IPS-11a (cell line): ENCODE measurements around the gene ACAA1.

Experiments
- H3K4me3 ChIP-seq: one replicate; pipeline ENCODE4 v1.5.1; 2013; ENCODE audit warnings: low read depth, low read length, control low read depth

ACAA1 gene

DNA sequence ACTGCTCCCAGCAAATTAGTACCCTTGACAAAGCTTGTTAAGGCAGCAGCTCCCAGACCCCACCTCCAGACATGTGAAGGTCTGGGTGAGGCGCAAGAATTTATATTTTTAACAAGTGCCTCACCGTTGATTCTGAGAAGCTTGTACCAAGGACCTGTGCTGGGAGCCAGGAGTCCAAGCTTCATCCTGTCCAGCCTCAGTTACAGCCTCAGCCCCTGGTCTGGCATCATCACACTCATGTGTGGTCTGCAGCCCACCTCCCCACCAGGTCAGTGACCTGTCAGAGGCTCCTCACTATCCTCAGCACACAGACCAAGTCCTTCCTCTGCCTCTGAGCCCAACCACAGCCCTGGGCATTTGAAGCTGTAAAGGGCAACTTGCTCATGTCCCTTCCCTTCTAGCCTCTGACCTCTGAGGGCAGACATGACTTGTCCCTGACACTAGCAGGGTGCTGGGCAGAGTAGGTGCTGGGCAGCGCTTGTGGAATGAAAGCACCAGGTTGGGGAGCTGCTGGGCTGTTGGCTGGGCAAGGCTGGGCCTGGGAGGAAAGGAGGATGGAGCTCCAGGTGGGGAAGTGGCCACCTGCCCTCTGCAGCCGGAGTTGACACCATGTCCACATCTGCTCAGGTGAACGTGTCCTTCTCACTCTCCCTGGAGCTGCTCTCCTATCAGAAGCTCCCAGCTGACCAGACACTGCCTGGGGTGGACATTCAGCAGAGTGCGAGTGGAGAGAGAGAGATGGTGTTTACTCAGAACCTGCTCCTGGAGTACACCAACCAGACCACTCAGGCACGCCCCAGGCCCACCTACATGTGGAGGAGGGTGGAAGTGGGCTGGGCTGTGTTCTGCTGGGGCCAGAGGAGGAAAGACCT lies 16.9 kb downstream of the ACAA1 start:
- no peak overlapping the region for H3K4me3 ChIP-seq

DNA sequence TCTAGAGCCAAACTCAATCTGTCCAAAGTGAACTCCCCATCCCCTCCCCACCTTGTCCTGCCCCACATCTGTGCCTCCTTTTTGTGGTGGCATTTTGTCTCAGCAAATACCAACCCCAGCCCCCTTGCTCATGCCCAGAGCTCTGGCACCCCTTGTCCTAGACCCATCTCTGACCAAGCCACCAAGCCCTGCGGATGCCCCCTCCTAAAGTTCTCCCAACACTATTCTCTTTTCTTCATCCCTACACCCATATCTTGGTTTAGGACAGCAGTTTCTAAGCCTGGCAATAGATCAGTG lies 17.7 kb downstream of the ACAA1 start:
- no peak overlapping the region for H3K4me3 ChIP-seq

DNA sequence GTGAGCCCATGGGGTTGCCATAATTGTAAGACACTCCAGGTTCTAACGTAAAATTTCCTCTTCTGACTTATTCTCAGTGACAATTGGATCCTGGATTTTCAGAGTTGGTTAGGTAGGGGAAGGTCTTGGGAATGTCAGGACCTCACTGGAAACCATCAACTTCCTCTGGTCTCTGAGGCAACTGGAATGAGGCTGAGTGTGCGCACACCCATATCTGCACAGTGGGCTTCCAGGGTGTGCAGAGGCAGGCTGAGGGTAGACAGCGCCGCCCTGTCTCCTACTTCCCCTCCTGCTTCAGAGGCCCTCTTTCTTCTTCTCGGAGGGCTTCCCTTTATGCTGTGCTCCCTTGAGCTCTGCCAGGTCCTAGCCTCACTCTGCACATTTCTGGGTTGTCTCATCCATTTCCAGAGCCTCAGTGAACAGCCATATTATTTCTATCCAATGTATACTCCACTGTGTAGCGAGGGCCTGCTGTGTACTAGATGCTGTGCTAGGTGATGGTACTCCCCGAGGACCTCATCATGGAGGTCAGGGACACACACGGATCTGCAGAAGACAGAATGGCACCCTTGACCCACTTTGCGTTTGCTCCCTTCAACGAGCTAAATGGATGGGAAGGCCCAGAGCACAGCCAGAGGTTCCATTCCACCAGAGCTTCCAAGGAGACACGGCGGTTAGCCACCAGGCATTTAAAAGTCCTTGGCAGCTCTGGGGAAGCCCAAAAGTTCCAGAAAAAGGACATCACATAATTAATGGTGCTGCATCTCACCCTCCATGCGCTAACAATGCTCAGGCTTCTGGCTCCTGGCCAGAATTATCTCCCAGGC lies 18.3 kb downstream of the ACAA1 start:
- no peak overlapping the region for H3K4me3 ChIP-seq

DNA sequence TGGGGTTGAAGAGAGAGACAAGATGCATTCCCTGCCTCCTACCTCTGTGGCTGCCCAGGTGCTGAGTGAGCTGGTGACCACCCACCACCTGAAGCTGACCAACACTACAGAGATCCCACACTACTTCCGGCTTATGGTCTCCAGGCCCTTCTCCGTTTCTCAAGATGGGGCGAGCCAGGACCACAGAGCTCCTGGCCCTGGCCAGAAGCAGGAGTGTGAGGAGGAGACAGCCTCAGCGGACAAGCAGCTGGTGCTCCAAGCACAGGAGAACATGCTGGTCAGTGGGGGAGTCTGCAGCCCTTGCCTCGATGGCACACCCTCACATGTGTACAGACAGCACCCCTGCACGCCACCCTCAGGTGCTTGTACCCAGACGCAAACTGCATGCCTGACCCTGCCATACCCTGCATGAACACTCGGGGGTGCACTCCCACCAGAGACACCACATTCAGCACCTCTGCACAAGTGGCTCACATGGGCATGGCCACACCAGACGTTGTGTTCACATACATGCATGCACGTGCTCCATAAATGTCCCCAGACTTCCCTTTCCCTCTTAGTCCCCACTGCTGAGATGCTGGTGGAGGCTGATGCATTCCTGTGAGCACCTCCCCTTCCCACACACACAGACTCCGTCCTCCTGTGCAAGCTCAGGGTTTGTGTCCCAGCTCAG lies 19.0 kb downstream of the ACAA1 start:
- H3K4me3 ChIP-seq = no peak overlapping the region

DNA sequence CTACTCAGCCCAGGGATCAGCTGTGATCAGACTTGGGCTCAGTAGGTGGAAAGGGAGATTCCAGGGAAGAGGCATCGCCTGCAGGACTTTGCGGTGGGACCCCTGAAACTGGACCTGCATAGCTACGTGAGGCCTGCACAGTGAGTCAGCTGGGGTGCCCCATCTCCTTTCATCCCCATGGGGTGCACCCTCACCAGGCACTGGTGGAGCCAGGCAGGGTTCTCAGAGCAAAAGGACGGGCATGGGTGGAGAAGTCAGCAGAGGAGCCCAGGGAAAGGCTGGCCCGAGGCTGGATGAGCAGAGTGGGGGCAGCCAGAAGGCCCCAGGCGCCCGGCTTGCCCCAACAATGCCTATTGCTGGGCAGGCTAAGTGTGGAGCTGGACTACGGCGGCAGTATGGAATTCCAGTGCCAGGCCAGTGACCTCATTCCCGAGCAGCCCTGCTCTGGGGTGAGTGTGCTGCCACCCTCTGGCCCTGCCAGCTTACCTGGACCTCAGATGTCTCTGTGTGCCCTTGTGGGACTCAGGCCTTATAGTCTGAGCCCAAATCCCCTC lies 19.7 kb downstream of the ACAA1 start:
- no peak overlapping the region for H3K4me3 ChIP-seq

DNA sequence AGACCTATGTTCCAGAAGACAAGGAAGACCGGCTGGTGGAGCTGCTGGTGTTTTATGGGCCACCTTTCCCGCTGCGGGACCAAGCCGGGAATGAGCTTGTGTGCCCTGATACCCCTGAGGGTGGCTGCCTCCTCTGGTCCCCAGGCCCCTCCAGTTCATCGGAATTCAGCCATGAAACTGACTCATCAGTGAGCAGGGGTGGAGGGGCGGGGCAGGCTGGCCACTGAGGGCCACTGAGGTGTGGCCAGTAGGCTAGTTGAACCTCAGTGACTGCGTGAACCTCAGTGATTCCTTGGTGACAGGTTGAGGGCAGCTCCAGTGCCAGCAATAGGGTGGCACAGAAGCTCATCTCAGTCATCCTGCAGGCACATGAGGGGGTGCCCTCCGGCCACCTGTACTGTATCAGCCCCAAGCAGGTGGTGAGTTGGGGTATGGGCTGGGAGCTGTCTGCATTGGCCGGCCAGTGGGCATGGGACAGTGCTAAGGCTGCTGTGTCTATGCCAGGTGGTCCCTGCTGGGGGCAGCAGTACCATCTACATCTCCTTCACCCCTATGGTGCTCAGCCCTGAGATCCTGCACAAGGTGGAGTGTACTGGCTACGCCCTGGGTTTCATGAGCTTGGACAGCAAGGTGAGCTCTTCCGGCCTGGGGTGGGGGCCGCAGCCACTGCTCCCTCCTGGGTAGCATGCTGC lies 20.3 kb downstream of the ACAA1 start:
- no peak overlapping the region for H3K4me3 ChIP-seq

DNA sequence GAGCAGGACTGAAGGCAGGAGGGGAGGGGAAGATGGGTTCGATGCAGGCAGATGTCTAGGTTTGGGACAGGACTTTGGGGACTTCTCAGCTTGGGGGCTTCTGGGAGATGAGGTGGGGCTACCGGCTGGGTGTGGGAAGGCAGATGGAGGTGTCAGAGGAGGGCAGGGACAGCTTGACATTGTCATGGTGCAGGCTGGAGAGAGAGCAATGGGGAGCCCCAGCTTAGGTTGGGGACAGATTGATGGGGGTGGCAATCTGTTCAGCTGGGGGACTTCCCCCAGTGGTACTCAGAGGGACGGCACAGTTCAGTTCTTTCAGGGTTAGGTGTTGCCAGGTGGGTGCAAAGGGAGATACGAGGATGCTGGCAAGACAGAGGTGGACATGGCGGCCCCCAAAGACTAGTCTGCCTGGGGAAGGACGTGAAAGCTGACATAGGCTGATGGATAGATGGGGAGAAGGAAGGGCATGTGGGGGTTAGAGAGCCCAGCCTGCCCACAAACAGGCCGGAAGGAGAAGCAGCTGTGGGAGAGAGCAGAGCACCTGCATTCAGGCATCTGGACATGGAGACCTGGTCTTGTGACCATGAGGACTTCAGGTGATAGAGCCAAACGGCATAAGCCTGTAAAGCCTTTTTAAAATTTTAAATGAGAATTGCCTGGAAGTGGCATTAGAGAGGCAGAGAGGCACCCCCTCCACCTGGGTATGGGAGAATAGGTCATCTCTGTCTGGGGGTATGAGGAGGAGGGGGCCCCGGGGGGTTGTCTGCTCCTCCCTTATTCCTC lies 21.1 kb downstream of the ACAA1 start:
- H3K4me3 ChIP-seq = no peak overlapping the region

DNA sequence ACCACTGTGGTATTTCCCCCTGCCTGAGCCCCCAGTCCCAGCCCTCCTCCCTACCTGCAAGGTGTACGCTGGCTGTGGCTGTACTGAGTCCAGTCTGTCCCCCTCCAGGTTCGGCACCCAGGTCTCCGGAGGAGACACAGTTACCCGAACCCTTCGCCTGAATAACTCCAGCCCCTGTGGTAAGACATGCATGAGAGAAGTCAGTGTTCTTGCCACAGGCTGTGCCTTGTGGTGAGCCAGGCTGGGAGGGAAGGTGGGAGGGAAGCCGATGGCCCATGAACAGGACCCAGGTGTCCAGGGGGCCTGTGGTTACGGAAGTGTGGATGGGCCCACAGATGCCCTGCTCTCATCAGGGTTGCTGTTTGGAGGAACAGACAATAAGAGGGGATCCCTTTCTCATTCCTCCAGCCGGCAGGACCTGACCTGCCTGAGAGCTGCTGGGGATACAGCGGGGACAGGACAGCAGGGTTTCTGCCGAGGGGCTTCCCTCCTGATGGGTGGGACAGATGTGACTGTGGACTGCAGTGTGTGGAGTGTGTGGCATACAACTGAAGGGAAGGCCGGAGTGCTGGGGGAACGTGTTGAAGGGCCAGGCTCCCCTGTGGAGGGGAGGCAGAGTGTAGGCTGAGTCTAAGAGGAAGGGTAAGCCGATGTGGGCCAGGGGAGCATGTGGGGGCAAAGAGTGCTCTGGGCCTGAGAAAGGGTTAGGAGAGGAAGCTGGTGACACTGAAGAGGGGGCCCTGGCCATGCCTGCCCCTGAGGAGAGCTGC lies 21.9 kb downstream of the ACAA1 start:
- H3K4me3 ChIP-seq = no peak overlapping the region

DNA sequence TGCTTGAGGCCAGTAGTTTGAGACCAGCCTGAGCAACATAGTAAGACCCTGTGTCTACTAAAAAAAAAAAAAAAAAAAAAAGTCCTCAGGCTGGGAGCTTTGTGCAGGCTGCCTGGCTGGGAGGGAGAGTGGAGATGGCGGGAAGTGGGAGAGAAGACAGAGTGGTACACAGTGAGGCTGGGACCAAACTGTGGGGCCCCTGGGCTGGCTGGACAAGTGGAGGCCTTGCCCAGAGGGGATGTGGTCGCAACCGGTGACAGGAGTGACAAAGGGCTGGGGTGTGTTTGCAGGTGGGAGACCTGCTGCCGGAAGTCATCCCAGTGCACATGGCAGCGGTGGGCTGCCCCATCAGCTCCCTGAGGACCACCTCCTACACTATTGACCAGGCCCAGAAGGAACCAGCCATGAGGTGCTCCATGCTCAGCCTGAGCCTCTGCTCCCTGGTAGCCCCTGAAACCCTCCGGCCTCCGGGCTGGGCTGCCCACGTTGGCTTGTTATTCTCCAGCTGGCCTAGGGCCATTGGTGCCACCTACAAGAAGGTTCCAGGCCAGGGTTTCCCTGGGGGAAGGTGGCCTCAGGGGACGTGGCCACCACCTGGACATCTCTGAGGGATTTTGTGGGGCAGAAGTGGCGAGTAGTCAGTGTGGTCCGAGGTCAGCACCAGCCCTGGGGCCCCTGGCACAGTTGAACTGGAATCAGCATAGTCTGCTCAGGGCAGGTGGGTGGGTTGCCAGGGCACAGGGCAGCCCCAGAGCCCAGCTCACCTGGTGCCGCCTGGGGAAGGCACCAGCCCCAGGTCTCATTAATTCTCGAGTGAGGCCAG lies 22.7 kb downstream of the ACAA1 start:
- no peak overlapping the region for H3K4me3 ChIP-seq

DNA sequence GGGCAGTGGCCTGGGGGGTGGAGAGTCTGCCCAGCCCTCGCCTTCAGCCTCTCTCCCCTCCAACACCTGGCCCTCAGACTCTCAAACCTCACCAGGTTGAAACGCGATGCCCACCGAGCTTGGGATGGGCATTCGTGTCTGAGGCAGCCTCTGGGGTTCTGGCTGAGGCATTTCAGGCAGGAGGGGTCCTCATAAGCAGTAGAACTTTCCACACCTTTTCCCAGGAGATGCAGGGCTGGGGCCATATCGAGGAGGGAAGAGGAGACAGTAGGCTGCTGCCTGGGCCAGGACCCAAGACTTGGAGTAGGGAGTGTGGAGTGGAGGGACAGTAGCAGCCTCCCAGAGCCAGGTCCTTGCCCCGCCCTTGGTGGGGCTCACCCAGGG lies 24.6 kb downstream of the ACAA1 start:
- H3K4me3 ChIP-seq = no peak overlapping the region

DNA sequence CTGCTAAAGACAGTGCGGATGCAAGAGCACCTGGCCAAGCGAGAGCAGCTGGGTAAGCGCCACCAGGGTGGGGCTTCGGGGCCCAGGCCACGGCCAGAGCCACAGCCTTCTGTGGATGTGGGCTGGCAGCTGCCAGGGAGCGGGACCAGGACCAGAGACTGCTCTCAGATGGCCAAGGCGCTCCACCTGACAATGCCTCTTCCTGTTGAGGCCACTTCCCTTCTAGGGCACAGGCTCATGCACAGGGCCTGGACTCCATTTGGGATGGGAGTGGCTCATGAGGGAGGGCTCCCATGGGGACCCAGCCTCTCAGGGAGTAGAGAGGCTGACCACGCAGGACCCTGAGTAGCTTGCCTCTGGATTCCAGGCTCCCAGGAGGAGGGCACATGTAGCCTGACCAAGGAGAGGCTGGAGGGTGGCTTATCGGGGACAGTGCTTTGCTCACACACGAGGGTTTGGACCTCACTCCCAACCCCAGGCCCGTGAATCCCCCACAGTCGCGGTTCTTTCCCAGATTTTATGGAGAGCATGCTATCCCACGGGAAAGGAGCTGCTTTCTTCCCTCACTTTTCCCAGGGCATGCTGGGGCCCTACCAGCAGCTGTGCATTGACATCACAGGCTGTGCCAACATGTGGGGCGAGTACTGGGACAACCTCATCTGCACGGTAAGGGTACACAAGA lies 25.1 kb downstream of the ACAA1 start:
- no peak overlapping the region for H3K4me3 ChIP-seq

DNA sequence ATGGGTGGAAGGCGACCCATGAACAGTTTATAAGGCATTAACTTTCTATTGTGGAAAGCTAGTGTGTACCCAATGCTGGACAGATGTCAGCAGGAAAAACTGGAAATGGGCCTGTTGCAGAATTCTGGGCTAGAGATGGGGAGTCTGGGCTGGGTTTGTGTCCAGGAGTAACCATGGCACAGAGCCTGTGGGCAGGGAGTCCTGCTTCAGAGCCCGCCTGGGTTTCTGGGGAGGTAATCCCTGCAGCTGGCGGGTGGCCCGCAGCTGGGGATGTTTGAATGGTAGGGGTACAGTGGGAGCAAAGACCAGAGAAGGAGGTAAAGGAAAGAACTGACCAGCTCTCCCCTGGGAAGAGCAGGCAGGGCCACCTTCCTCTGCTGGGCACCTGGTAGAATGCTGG lies 25.7 kb downstream of the ACAA1 start:
- no peak overlapping the region for H3K4me3 ChIP-seq

DNA sequence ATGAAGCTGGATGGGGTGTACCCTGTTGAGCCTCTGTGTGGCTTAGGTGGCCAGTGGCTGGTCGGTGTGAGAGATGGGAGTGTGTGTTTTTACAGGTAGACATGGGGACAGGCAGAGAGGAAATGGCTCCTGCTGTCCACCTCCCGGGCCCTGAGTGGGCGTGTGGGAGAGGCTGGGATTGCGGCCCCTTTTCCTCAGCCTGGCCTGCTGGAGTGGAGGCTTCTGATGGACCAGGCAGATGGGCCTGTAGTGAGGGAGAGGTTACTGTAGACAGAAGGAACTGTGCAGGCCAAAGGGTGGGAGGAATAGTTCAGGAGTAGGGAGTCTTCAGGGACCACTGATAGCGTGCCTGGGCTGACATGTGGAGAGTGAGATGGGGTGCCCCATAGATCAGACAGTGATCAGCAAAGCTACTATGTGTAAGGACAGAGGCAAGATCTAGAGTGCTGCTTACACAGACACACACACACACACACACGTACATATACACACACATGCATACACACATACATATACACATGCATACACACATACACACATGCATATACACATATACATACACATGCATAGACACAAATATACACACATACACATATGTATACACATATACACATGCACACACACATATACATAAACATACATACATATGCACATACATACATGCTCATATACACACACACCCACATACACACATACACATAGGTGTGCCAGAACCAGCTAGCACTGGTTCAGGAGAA lies 26.4 kb downstream of the ACAA1 start:
- no peak overlapping the region for H3K4me3 ChIP-seq

DNA sequence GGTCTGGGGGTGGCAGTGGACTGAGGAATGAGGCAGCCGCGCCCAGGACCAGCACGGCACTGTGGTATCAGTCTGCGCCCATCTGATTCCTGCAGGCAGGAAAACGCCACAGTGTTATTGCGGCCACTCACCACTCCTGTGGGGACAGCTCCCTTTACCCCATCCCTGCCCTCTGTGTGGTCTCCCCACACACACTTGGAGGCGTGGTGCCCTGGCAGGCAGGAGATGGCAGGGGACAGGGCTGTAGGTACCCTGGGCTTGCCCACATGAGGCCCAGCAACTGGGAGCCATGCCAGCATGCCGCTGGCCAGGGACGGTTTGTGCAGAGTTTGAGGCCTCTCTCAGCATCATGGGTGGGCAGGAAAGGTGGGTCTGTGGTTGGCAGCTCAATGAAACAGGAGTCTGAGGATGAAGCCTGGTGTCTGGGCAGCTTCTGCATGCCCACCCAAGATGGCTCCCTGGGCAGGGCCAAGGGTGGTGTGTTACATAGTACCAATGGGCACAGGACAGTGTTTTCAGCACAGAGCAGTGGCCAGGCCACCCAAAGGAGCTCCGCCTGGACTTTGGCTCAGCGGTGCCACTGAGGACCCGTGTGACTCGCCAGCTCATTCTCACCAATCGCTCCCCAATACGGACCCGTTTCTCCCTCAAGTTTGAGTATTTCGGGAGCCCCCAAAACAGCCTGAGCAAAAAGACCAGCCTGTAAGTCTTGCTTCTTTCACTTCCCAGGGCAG lies 27.2 kb downstream of the ACAA1 start:
- H3K4me3 ChIP-seq = no peak overlapping the region

DNA sequence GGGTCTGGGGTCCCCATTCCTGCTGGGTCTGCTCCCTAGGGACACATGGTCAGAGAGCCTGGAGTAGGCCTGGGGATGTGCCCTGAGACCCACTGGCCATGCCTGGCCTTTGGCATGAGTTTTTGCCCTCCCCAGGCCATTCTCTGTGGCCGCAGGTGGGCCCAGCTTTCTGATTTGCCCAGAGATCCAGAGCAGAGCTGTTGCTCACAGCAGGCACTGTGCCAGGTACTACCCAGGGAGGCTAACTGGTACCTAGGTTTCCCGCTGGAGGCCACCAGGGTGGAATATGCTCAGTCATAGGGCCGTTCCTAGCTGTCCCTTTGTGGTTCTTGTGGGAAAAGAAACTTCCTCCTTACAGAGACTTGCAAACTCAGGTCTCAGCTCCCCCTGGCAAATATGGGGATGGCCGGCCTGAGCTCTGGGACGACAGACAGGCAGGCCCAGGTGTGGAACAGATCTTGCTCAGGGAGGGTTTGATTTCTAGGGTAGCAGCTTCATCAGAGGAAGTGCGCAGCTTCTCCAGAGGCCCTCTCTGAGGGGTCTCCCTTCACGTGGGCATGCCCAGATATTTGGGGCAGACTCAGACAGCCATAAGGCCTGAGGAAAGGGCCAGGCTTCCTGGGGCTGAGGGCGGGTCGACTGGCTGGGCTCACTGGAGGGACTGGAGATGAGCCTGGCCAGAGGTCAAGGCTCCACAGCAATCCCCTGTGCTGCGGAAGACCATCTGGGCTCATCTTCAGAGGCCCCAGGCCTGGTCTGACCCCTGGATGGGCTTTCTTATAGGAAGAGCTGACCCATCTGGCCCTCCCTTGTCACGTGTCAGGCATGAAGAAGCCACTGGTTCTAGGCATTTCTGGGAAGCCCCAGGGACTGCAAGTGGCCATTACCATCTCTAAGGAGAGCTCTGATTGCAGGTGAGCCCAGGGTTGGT lies 28.0 kb downstream of the ACAA1 start:
- H3K4me3 ChIP-seq = no peak overlapping the region
